Kidney tubule cell (primary cell): ENCODE data around the gene NPY5R.
A peak's percentile ranks its signal among the peaks of the same experiment; 100 is the strongest.

Source experiments
- DNase-seq: peaks from one replicate; pipeline ENCODE4 v3.0.0-alpha.2; 2018; ENCODE audit warnings: low spot score

NPY5R gene

DNA sequence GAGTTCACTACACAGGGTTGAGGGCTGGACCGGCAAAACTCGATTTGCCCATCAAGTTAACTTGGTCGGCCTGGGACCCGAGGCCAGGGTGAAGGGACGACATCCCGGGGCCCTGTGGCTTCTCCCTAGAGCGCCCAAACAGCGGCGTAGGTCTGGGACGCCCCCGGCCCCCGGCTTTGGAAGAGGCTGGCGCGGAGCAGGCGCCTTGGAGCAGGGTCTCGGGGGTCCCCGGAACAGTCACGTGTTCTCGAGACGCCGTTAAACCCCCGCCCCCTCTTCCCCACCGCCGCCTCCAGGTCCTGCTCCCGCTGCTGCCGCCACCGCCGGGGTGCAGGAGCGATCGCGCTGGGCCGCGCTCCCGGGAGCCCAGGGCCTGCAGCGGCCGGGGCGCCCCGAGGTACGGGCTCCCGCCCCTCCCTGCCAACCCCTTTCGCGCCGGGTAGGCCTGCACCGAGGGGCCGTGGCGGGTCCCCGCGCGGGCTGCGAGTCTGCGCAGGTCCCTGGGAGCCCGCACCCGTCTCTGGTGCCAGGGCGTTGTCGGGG lies at the start of gene NPY5R:
Gene NPY5R (plus strand): TSS at position 289 of the 543 bp plus-strand sequence. CDS start 6,382 bp downstream, outside the sequence.
- DNase-seq, result no peak

GRCh38 chr4:163295138-163295537 lies 48.6 kb upstream of the NPY5R start:
- no peak for DNase-seq

GRCh38 chr4:163300445-163300844 lies 43.2 kb upstream of the NPY5R start:
- no peak for DNase-seq

DNA sequence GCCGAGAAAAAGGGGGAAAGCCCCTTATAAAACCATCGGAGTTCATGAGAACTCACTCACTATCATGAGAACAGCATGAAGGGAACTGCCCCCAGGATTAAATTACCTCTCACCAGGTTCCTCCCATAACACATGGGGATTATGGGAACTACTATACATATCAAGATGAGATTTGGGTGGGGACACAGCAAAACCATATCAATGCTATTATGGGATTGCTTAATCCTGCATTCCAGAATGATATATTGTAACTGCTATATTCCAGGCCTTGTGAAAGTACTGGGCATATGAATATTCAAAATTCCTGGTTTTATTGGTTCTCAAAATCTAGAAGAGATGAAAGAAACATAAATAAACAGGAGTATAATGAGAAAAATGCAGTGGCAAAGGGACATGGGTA lies 40.6 kb upstream of the NPY5R start:
- DNase-seq, result no peak

DNA sequence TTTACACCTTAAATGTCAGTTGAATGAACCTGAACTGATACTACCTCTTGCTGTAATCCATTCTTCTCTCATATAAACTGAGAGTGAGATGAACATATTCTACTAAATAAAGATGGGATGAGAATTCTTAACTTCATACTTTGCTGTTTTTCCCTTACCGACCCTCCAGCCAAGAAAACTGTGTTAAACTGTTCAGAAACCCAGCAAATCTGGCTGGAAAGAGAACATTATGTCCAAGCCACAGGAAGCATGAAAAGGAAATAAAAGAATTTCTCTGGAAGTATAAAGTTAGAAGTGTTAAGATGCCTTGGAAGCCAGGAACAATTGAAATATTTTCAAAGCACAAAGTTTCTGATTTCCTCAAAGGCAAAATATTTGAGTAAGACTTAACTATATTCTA lies 34.2 kb upstream of the NPY5R start:
- no peak for DNase-seq

GRCh38 chr4:163317110-163317509 lies 26.6 kb upstream of the NPY5R start:
- no peak for DNase-seq

- DNase-seq, result no peak
These were observed 12.6 kb upstream of the NPY5R start for GRCh38 chr4:163330916-163331628.

DNA sequence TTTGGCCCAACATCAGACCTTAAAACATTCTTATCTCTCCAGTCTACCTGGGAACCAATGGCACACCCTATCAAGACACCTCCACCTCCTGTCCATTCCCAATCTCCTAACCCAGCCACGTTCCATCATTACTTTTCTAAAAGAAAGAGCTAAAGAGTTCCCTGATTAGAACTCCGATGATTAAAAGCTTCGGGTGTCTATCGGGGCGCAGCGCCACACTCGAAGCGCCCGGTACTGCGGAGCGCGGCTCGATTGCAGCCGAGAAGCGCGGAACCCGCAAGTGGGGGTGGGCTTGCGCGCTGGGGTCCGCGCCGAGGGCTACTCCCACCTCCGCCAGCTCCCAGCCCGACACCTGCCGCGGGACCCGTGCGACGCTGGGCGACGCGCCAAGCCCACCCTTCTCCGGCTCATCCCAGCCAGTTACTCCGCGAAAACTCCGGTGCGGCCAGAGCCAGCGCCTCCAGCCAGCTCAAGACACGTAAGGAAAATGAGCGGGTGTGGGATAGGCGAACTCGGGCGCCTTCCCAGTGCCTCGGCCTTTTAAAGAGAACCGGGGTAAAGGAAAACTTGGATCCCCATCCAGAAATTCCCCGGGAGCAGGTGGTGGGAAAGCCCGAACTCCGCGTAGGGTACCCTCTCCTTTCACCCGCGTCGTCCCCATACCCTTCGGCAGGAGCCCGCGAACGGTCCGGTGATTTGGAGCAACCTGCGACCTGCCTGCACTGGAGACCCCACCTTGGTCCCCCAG lies 11.9 kb upstream of the NPY5R start:
- DNase-seq, result peak; percentile 27

DNA sequence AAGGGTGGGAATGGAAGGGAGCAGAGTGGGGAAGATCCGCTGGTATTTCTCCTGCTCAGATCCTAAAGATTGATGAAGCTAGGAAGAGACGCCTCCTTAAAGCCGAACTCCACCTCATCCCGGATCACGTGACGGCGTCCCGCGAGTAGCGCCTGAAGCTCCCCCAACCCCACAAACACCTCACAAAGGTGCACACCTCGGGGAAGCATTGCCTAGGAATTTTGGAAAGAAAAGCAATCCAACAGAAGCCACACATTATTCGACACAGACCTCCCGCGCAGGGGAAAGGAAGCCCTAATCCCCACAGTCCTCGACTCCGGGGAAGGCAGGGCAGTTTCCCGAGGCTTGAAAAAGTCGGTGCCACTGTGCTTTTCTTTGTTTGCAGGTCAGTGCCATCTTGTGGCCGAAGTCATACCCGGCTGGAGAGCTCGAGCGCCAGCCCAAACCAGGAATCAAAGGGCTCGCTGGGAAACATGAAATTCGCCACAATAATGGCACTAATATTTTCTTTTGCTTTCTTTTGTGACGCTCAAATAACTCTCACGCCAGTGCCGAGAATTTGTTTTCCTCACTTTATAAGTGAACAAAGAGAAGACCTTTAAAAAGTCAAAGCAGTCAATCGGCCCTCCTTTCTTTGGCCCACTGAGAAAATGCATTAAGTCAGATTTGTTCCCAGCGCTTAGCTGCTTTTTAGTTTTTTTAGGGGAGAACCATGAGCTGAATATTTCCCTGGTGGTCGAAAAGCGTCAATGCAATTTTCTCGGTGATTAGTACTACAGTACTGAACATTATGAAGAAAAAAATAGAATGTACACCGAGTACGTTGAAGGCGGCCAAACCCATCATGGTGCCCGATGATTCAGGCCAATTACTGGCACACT lies 10.9 kb upstream of the NPY5R start, which contains the start of gene NPY1R:
Gene NPY1R (minus strand): TSS at position 71 of the 881 bp plus-strand sequence. CDS start 6,042 bp downstream, outside the sequence.
- DNase-seq, result peak; percentile 82

DNA sequence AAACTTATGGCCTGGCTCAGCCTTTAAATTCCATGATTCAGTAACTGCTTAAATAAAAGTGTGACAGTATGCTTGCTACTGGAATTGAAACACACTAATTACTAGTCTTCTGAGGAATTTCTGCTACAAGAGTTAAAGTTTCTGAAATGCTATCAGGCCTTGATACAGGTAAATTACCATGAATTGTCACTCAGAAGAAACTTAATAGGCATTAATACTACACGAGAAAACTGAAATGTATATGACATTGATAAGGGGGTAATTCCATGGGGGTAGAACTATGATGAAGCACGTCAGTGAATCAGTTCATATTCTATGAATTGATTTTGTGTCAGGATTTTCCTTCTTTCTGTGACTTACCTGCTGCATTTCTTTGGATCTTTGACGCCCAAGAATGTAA lies 8.3 kb upstream of the NPY5R start:
- no peak for DNase-seq

- DNase-seq, result peak; percentile 36
These were observed 744 bp downstream of the NPY5R start for GRCh38 chr4:163344147-163345125.

- peak; percentile 88 for DNase-seq
These were observed 7.0 kb downstream of the NPY5R start for GRCh38 chr4:163350672-163351071.

- no peak for DNase-seq
These were observed 9.4 kb downstream of the NPY5R start for GRCh38 chr4:163353054-163353453.

- no peak for DNase-seq
These were observed 12.4 kb downstream of the NPY5R start for GRCh38 chr4:163356104-163356503.

GRCh38 chr4:163367651-163368050 lies 24.0 kb downstream of the NPY5R start:
- DNase-seq, result peak; percentile 80

DNA sequence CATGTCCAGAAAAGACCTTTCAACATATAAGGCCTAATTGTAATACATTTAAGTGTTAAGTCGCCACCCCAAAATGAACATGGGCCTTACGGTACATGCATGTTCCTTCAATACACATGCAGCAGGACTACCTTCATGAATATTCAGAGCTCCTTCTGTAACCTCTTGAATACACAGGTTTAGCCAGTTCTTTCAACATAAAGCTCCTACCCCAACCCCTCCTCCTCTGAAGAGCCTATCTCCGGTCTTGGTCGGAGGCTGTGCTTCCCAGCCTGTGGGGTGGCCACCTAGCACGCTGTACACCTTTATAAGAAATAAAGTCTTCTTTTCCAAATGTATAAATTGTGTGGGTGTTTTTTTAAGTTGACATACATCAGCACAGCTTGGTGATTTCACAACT lies 28.3 kb downstream of the NPY5R start:
- DNase-seq, result no peak

DNA sequence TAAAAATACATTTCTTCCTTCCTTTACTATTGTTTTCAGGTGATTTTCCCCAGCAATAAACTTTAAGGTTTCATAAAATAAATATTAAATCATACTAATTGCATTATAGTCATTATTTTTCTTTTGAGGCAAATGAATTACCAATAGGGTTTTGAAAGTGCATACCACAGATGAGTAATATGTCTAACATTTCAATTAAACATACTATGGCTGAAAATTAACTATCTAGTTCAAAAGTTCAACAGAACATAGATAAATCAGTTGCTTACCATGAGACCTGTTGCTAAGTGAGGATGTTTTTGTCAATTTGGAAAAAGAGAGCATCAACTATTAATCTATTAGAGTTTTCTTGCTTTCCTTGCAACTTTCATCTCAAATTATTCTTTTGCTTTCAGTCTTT lies 35.0 kb downstream of the NPY5R start:
- peak; percentile 81 for DNase-seq

- peak; percentile 62 for DNase-seq
These were observed 37.0 kb downstream of the NPY5R start for GRCh38 chr4:163380703-163381102.

- no peak for DNase-seq
These were observed 38.6 kb downstream of the NPY5R start for GRCh38 chr4:163382178-163382869.

DNA sequence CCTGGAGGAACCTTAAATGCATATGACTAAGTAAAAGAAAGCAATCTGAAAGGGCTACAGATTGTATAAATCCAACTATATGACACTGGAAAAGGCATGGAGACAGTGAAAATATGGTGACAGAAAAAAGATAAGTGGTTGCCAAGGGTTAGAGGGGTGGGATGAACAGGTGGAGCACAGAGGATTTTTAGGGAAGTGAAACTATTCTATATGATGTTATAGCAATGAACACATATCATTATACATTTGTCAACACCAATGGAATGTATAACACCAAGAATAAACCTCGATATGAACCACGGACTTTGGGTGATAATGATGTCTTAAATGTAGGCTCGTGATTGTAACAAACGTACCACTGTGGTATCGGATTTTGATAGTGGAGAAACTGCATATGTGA lies 40.7 kb downstream of the NPY5R start:
- no peak for DNase-seq
